AG10803 (cell line): ENCODE data around the gene A2ML1.

ENCODE experiments used
- DNase-seq: peaks from one replicate; pipeline ENCODE4 v3.0.0; 2010; ENCODE audit warnings: low read depth
- H3K4me3 ChIP-seq: 2 replicates; pipeline ENCODE4 v1.5.1; 2011; ENCODE audit warnings: mild to moderate bottlenecking, low read length, control low read depth
- TF ChIP-seq, protein P1 (sequence below): conservative IDR thresholded peaks from 2 replicates; pipeline ENCODE4 v1.5.1; 2011; ENCODE audit warnings: mild to moderate bottlenecking, low read length, control low read depth, inconsistent platforms

A2ML1 gene

DNA sequence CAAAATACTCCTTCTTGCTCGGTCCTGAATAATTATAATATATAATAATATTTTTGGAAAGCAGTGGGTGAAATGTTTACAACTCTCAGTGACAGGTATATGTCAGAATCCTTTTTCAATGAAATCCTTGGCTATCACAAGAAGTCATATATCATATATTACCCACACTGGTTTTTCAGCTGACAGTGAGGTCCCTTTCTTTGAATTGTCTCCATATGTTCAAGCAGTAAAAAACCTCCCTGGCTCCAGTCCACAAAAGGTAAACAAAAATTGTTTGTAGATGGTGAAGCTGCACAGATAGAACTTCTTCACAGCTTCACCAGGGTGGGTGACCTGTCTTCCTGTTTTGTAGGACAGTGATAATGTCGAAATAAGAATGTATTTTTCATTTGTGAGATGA is 44.0 kb downstream of the A2ML1 start:
- H3K4me3 ChIP-seq, result no peak overlapping the region
- no peak for DNase-seq
- TF ChIP-seq, protein P1, sequence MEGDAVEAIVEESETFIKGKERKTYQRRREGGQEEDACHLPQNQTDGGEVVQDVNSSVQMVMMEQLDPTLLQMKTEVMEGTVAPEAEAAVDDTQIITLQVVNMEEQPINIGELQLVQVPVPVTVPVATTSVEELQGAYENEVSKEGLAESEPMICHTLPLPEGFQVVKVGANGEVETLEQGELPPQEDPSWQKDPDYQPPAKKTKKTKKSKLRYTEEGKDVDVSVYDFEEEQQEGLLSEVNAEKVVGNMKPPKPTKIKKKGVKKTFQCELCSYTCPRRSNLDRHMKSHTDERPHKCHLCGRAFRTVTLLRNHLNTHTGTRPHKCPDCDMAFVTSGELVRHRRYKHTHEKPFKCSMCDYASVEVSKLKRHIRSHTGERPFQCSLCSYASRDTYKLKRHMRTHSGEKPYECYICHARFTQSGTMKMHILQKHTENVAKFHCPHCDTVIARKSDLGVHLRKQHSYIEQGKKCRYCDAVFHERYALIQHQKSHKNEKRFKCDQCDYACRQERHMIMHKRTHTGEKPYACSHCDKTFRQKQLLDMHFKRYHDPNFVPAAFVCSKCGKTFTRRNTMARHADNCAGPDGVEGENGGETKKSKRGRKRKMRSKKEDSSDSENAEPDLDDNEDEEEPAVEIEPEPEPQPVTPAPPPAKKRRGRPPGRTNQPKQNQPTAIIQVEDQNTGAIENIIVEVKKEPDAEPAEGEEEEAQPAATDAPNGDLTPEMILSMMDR, result no peak

DNA sequence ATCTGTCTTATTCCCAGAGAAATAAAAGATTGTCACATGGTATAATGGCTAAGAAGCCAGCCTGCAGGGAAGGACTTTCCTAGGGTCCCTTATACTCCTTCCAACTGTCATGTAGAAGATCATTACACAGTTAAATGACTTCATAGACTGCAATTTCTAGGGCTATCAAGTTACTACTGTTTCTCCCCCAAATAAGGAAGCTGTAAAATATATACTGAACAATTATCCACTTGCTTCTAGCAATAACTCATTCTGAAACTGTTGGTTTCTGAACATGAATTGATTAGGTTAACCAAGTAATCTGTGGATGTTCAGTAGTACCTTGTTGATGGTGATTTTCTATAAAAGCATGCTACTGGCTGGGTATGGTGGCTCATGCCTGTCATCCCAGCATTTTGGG is 44.6 kb downstream of the A2ML1 start:
- no peak for DNase-seq
- H3K4me3 ChIP-seq, result no peak overlapping the region
- TF ChIP-seq, protein P1, result no peak

DNA sequence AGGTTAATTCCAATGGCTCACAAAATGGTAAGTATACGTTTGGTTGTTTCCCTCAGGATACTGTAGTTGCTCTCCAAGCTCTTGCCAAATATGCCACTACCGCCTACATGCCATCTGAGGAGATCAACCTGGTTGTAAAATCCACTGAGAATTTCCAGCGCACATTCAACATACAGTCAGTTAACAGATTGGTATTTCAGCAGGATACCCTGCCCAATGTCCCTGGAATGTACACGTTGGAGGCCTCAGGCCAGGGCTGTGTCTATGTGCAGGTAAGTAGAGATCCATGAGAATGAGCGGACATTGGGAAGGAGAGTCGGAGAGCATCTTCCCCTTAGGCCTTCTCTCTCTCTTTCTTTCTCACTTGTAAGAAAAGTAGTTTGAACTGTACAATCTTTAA is 45.4 kb downstream of the A2ML1 start:
- no peak overlapping the region for H3K4me3 ChIP-seq
- TF ChIP-seq, protein P1, result no peak
- no peak for DNase-seq

GRCh38 chr12:8870586-8870985 is 48.2 kb downstream of the A2ML1 start:
- DNase-seq, result no peak
- TF ChIP-seq, protein P1, result no peak
- no peak overlapping the region for H3K4me3 ChIP-seq

GRCh38 chr12:8871068-8871467 is 48.6 kb downstream of the A2ML1 start:
- no peak for DNase-seq
- no peak overlapping the region for H3K4me3 ChIP-seq
- TF ChIP-seq, protein P1, result no peak

DNA sequence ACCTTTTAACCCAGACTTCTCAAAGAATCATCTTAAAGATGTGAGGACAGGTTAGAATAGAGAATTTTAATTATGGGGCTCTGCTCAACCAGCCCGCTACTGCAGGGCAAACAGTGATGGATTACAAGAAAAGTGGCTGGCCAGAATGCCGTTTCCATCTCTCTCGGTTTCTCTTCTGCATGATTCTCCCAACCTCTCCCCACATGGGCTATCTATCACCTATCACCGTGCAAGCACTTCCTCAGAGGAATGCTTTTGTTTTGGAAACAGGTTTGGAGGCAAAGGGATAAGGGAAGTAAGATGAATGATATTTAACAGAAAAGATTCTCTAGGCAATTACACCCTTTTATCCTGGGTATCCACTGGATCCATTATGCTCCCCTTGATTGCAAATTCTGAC is 54.5 kb downstream of the A2ML1 start:
- DNase-seq, result no peak
- H3K4me3 ChIP-seq, result no peak overlapping the region
- TF ChIP-seq, protein P1, result no peak

- TF ChIP-seq, protein P1, result no peak
- no peak overlapping the region for H3K4me3 ChIP-seq
- DNase-seq, result no peak
Observed at GRCh38 chr12:8886502-8887284, 64.3 kb downstream of the A2ML1 start.
